ENCODE measurements around the gene ZFAND4.

The ZFAND4 gene

GRCh38 chr10:45581582-45582385, 90.8 kb downstream of the ZFAND4 start:
- TF ChIP-seq, protein P1, sequence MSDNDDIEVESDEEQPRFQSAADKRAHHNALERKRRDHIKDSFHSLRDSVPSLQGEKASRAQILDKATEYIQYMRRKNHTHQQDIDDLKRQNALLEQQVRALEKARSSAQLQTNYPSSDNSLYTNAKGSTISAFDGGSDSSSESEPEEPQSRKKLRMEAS (IDR thresholded peaks at IDR 0.05), result no peak
- no peak for TF ChIP-seq CREB1 (IDR thresholded peaks at IDR 0.05; ENCODE audit: low read depth)

GRCh38 chr10:45581216-45581549, 91.4 kb downstream of the ZFAND4 start:
- no peak for TF ChIP-seq CREB1 (IDR thresholded peaks at IDR 0.05; ENCODE audit: low read depth)
- no peak for TF ChIP-seq TCF12 (IDR thresholded peaks at IDR 0.05; ENCODE audit: low read depth)
- no peak for TF ChIP-seq USF1 (IDR thresholded peaks at IDR 0.05)
- TF ChIP-seq, protein P1 (IDR thresholded peaks at IDR 0.05), result no peak
- no peak for TF ChIP-seq FOXM1 (IDR thresholded peaks at IDR 0.05; ENCODE audit: borderline replicate concordance, low read depth)
- TF ChIP-seq TEAD4 (IDR thresholded peaks at IDR 0.05), result no peak

DNA sequence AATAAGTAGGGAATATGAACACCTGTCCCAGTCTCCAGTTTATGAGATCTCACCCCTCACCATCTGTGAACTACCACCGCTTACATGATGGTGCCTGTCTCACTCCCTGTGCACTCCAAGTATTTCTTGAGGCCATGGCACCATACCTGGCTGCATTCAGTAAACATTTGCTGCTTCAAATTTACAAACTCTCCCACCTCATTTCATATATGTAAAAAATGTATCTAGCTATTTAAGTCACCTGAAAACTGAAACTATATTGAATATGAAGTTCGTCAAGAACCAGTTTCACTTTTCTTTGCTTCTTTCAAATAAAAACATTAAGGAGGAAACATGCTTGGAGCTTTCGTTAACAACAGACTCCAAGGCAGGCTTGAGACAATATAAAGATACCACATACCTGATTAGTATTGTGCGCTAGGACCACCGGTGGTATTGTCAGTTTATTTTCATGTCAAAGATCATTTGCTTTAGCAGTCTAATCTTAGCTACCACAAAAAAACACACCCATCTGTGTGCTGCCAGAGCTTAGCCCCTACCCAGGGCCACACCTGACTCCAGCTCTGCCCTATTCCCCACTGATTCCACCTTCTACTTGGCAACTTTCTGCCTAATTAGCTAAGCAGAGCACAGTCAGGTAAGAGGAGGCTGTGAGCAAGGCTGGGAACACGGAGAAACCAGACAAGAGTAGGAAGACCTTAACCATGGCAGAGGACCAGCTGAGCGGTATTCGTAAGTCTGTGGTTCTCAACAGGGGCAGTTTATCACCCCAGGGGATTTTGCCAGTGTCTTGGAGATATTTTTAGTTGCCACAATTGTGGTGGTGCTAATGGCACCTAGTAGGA, 92.0 kb downstream of the ZFAND4 start:
- TF ChIP-seq CREB1 (IDR thresholded peaks at IDR 0.05; ENCODE audit: low read depth) (no peak), EGR1 (IDR thresholded peaks at IDR 0.05) (no peak), USF1 (IDR thresholded peaks at IDR 0.05) (no peak), EP300 (IDR thresholded peaks at IDR 0.05; ENCODE audit: borderline replicate concordance) (no peak), CEBPB (IDR thresholded peaks at IDR 0.05) (no peak), TEAD4 (IDR thresholded peaks at IDR 0.05) (no peak), RAD21 (IDR thresholded peaks at IDR 0.05; ENCODE audit: low read depth) (no peak), ZBTB7A (IDR thresholded peaks at IDR 0.05; ENCODE audit: low read depth) (no peak), TCF12 (IDR thresholded peaks at IDR 0.05; ENCODE audit: low read depth) (no peak), YY1 (IDR thresholded peaks at IDR 0.05; ENCODE audit: low read depth) (no peak), REST (IDR thresholded peaks at IDR 0.05; ENCODE audit: low read depth) (no peak), NFIC (IDR thresholded peaks at IDR 0.05) (no peak), TAF1 (IDR thresholded peaks at IDR 0.05; ENCODE audit: low read depth) (no peak), FOXM1 (IDR thresholded peaks at IDR 0.05; ENCODE audit: borderline replicate concordance, low read depth) (no peak)
- TF ChIP-seq, protein P1 (IDR thresholded peaks at IDR 0.05), result no peak

DNA sequence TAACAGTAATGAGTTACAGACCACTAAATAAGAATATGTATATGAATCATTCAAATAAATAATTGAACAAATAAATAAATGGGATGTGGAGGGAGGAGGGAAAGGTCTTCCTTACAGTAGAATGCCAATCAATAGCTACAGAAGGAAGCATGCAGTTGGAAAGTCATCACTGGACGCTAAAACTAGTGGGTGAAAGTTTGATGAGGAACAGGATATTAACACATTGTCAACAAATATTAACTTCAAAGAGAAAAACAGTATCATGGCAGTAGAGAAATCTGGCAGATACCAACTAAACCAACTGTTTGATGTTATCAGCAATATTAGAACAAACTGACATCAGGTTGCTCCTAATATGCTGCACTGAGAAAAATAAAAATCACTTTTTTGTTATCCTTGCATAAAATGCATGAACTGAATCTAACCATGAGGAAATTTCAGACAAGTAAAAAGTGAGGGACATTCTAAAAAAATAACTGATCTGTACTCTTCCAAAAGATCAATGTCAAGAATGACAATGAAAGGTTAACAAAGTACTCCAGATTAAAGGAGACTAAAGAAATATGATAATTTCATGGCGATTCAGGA, 94.1 kb downstream of the ZFAND4 start:
- TF ChIP-seq EGR1 (IDR thresholded peaks at IDR 0.05), result no peak
- TF ChIP-seq EP300 (IDR thresholded peaks at IDR 0.05; ENCODE audit: borderline replicate concordance), result no peak
- TF ChIP-seq CREB1 (IDR thresholded peaks at IDR 0.05; ENCODE audit: low read depth), result no peak
- TF ChIP-seq TCF12 (IDR thresholded peaks at IDR 0.05; ENCODE audit: low read depth), result no peak
- TF ChIP-seq, protein P1 (IDR thresholded peaks at IDR 0.05), result no peak
- no peak for TF ChIP-seq YY1 (IDR thresholded peaks at IDR 0.05; ENCODE audit: low read depth)
- TF ChIP-seq FOXM1 (IDR thresholded peaks at IDR 0.05; ENCODE audit: borderline replicate concordance, low read depth), result no peak
- no peak for TF ChIP-seq REST (IDR thresholded peaks at IDR 0.05; ENCODE audit: low read depth)
- TF ChIP-seq NFIC (IDR thresholded peaks at IDR 0.05), result no peak
- TF ChIP-seq TEAD4 (IDR thresholded peaks at IDR 0.05), result no peak
- no peak for TF ChIP-seq TAF1 (IDR thresholded peaks at IDR 0.05; ENCODE audit: low read depth)
- TF ChIP-seq RAD21 (IDR thresholded peaks at IDR 0.05; ENCODE audit: low read depth), result no peak

Data from Ishikawa (cell line).